GM19025 (cell line): ENCODE data around the gene CFAP97.
"Not testable (repeated sequence)": the region's sequence is repeated elsewhere in the genome, so short reads cannot be mapped to it uniquely, and the experiment has no call there.

Source experiments
- ATAC-seq: cut with Tn5 transposase; IDR thresholded peaks from one replicate; pipeline ENCODE4 v1.9.1; 2021; ENCODE audit warnings: mild to moderate bottlenecking, low read depth, moderate library complexity; ENCODE audit not compliant: unreplicated experiment

Gene CFAP97

DNA sequence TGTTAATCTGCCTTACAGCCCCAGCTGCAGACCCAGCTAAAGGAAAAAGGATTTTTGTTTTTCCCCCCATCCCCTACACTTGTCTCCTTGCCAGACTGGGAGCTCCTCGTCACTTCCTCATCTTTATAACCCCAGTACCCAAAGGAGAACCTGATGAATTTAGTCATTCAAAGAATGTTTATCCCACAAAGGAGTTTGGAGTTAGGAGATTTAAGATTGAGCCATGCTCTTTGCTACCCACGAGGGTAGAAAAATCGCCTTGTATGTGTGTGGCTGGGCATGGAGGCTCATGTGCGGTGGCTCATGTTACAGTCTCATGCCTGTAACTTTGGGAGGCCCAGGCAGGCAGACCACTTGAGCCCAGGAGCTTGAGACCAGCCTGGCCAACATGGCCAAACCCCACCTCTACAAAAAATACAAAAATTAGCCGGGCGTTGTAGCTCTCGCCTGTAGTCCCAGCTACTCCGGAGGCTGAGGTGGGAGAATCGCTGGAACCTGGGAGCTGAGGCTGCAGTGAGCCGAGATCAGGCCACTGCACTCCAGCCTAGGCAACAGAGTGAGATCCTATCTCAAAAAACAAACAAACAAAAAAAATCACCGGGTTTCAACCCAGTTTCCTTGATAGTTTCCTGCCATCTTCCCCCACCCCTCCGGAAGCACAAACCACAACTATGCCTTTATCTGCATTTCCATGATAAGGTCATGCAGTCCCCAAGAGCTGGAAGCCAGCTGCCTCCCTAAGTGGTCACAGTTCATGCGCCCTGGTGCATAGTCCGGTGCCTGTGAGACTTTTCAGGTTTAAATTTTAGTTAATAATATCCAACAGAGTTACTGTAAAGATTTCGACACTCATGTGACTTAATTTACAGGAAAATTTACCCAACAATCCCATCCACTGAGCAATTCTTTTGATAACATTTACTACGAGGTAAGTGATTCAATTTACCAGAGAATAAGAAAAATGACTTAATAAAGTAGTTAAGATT is 1.5 kb downstream of the CFAP97 start:
- no peak for ATAC-seq

- not testable (repeated sequence) for ATAC-seq
Measured at GRCh38 chr4:185198189-185198588, 5.6 kb downstream of the CFAP97 start.

- no peak for ATAC-seq
Measured at GRCh38 chr4:185196437-185196836, 7.4 kb downstream of the CFAP97 start.

GRCh38 chr4:185194924-185195888 is 8.6 kb downstream of the CFAP97 start:
- ATAC-seq, result no peak

DNA sequence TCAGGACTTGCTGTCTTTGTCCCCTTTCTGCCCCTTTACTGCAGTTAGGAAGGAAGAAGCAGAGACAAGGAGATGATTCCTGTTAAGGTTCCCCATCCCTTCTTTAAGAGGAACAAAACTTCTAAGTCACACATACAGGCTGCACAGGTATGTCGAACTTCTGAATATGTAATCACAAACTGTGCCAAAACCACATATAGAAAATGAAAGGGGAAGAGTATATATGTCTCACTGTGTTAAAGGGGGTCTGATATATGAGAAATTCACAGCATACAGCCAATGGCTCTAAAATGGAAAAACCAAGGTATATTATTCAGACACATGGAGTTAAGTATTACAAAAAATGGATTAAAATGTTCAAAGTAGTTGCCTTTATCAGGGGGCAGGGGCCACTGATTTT is 11.7 kb downstream of the CFAP97 start:
- ATAC-seq, result peak; percentile 71

- ATAC-seq, result no peak
Measured at GRCh38 chr4:185190306-185190856, 13.4 kb downstream of the CFAP97 start.

DNA sequence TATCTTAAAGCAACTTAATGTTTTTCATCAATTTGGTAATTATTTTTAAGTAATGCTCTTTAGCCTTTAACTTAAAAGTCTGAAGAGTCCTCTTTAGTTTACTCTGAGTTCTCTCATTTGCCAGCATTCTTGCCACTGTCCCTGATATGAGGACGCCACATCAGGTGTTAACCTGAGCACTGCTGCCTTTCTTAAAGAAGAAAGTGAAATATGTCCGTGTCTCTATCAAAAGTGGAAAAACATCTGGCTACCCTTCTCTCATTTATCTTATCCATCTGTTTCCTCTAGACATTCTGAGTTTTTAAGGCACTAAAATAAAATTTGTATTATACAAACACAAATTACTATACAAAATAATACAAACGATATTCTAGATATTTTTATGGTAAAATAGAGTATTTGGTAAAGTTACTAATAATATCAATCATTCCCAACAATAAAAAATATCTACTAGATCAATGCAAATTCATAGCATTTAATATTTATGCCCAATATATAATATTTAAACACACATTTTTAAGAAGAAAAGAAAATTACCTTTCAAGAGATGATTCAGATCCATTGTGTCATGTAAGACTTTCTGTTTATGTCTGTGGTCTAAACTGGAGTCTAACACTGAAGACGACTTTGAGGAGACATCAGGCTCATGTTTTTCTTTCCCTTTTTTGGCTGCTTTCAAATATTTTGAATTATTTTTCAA is 14.0 kb downstream of the CFAP97 start:
- no peak for ATAC-seq

DNA sequence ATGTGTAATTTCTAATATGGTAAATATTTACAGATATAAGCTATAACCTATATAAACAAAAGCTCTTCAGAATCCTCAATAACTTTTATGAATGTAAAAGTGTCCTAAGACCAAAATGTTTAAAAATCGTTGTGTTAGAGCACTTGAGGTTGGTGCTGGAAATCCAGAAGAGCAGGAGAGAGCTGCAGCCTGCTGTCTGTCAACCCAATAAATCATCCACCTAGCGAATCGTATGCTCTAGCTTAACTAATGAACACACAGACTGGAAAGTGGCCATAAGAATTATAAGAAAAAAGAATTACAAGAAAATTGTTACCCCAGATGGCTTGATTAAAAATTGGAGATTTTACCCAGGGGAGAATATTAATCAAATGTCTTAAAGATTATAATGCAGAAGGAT is 17.0 kb downstream of the CFAP97 start:
- no peak for ATAC-seq

DNA sequence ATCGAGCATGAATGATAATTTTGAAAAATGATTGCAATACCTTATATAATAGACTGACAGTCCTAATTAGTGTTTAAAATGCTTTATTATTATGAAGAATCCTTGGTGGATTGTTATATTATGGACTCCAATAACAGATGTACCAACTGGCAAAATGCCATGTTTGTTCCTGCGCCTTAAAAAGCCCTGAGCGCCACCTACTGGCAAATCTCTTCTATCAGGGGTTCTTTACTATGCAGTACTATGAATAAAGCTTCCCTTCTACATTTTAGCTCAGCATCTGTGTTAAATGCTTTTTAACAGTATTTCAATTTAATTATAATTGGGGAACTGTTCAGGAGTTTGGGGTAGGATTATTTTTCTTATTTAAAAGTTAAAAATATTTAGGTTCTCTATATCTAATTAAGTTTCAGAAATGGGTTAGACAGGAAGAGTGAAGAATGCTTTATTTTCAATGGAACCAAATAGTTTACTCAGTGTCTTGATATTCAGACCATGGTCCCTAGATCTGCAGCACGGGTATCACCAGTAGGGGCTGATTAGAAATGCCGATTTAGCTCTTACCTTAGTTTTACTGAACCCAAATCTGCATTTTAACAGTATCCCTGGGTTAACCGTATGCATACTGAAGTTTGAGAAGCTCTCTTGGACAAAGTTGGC is 20.0 kb downstream of the CFAP97 start:
- ATAC-seq, result peak; percentile 55

- ATAC-seq, result no peak
Measured at GRCh38 chr4:185182239-185182638, 21.6 kb downstream of the CFAP97 start.

- ATAC-seq, result no peak
Measured at GRCh38 chr4:185179488-185179887, 24.3 kb downstream of the CFAP97 start.

DNA sequence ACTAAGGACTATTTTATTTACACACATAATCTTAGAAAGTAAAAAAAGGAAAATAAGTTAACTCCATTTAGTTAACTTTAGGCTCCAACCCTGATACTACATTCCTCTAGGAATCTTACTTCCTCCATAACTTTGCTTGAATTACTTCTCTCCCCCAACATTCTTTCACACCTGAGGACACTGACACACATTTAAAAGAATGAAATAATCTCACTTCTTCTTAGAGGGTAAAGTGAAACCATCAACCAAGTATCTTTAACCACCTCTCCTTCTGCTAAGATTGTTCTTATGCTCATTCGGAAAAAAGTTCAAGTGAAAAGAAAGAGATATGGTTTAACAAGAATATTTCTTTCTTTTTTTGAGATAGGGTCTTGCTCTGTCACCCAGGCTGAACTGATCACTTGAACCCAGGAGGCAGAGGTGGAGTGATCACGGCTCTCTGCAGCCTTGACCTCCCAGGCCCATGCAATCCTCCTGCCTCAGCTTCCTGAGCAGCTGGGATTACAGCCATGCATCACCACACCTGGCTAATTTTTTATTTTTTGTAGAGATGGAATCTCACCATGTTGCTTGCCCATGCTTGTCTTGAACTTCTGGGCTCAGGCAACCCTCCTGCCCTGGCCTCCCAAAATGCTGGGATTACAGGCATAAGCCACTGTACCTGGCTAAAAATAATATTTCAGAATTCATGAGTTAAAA is 32.3 kb downstream of the CFAP97 start:
- peak; percentile 47 for ATAC-seq

GRCh38 chr4:185167234-185167633 is 36.6 kb downstream of the CFAP97 start:
- ATAC-seq, result no peak

- peak; percentile 84 for ATAC-seq
Measured at GRCh38 chr4:185165605-185166063, 38.2 kb downstream of the CFAP97 start.

DNA sequence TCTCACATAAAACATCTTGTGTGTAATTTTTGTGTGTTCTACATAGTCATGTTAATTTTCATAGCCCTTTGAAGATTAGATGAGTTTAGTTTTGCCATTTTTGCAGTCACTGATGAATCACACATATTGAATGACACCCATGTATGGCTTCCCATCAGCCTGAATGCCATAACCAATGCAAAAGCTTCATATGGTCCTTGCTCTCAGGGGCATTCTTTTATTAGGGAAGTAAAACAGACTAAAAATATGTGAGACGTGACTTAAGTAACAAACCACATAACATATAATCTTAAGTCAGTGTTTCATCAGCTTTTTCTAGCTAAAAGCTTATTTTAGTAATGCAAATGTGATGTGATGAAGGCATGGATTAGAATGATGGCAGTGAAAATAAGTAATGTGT is 52.5 kb downstream of the CFAP97 start:
- ATAC-seq, result no peak

DNA sequence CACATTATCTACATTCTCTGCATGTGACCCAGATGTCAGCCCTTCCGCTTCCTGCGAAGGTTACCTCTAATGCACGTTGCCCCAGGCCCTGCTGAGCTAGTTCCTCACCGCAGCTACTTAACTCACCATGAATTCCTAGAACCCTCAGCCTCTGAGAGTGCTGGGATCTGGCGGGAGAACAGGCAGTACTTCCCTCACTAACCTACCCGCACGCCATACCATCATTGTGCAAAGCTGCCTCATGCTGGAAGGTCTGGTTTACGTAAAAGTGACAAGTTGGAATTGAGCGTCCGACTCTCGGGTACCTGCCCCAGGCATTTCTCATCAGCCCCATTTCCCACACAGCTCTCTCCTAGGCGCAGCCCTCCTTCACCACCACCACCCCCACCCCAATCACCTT is 54.4 kb downstream of the CFAP97 start:
- ATAC-seq, result no peak

GRCh38 chr4:185145572-185145971 is 58.2 kb downstream of the CFAP97 start:
- ATAC-seq, result no peak

DNA sequence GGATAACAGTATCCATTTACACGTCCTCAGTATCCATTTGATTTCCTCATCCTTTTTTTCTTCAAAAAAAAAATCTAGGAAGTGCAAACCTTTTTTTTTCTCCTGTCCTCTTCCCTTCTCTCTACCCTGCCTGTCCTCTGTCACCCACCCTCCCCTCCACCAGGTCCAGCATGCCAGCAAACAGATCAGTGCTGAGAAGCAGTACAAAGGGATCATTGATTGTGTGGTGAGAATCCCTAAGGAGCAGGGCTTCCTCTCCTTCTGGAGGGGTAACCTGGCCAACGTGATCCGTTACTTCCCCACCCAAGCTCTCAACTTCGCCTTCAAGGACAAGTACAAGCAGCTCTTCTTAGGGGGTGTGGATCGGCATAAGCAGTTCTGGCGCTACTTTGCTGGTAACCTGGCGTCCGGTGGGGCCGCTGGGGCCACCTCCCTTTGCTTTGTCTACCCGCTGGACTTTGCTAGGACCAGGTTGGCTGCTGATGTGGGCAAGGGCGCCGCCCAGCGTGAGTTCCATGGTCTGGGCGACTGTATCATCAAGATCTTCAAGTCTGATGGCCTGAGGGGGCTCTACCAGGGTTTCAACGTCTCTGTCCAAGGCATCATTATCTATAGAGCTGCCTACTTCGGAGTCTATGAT is 59.1 kb downstream of the CFAP97 start:
- no peak for ATAC-seq

GRCh38 chr4:185143601-185143969 is 60.2 kb downstream of the CFAP97 start:
- ATAC-seq, result no peak
